Measurements from ENCODE around the gene LCP1. TPM values are rescaled to one million over a fixed set of nuclear protein-coding genes. Genes with fewer than 3 reads are reported as not detected.
"Not testable (repeated sequence)": the region's sequence is repeated elsewhere in the genome, so short reads cannot be mapped to it uniquely, and the experiment has no call there.

The LCP1 gene
- total RNA-seq (2021) (6.2 and 9.1 TPM in 2 replicates), Bru-seq, nascent RNA (percentile 52 among the genes with signal in this experiment), BruChase-seq, experiment 1, labeled RNA remaining after a 2-hour chase (percentile 38 among the genes with signal in this experiment), BruChase-seq, experiment 2, labeled RNA remaining after a 6-hour chase (percentile 47 among the genes with signal in this experiment)
- long read RNA-seq, transcript LCP1-201 (16 exons, 3,787 nt) = major isoform, 10 of 18 reads
- long read RNA-seq, partial matches to known transcripts = 3 of 18 reads
- long read RNA-seq, other reads (novel, unspliced or antisense) = 5 of 18 reads

GRCh38 chr13:46181840-46182490, at the start of gene LCP1:
Gene LCP1 (minus strand): TSS chr13:46182177. CDS start chr13:46159662, 22,515 bp downstream.
- no peak for DNase-seq (ENCODE audit: low spot score)
- CTCF ChIA-PET = no interaction called here
- POLR2A ChIA-PET (ENCODE audit: low non-redundant PET) = no interaction called here
- H3K4me3 ChIP-seq (ENCODE audit: low read depth, low read length, poor library complexity, severe bottlenecking) = no peak within 1 kb of the TSS
- H3K27ac ChIP-seq (ENCODE audit: low read depth, low read length, poor library complexity, severe bottlenecking) = no peak within 1 kb of the TSS
- H3K27me3 ChIP-seq (replicated peaks; ENCODE audit: insufficient read depth, low read depth, low read length, poor library complexity) = no peaks in the 10 kb centered on the region
- H3K36me3 ChIP-seq (ENCODE audit: insufficient read depth, low read length, poor library complexity, severe bottlenecking) = no peaks in the 10 kb centered on the region
- intact Hi-C loops (cut with micrococcal nuclease; ENCODE audit: unreplicated experiment) = no loop called here
- TF ChIP-seq CTCF (conservative IDR thresholded peaks at IDR 0.05; ENCODE audit: low read depth, low read length) (no peak), EZH2 (IDR thresholded peaks at IDR 0.05; ENCODE audit: borderline replicate concordance, low read depth, low read length, poor library complexity, severe bottlenecking) (no peak)
- H3K9me3 ChIP-seq (ENCODE audit: low read depth, low read length, poor library complexity, severe bottlenecking) = no peaks in the 10 kb centered on the region
- peaks cover 25% of the 10 kb centered on the region for H3K4me1 ChIP-seq (ENCODE audit: insufficient read depth, low read length, poor library complexity, severe bottlenecking)
- BruUV-seq (replicated peaks) = no TSS peak

- no TSS peak for BruUV-seq (replicated peaks)
- H3K36me3 ChIP-seq (ENCODE audit: insufficient read depth, low read length, poor library complexity, severe bottlenecking) = no peaks in the 10 kb centered on the region
- no peaks in the 10 kb centered on the region for H3K27me3 ChIP-seq (replicated peaks; ENCODE audit: insufficient read depth, low read depth, low read length, poor library complexity)
- H3K4me3 ChIP-seq (ENCODE audit: low read depth, low read length, poor library complexity, severe bottlenecking) = no peak overlapping the region
- no peaks in the 10 kb centered on the region for H3K4me1 ChIP-seq (ENCODE audit: insufficient read depth, low read length, poor library complexity, severe bottlenecking)
- no peak overlapping the region for H3K27ac ChIP-seq (ENCODE audit: low read depth, low read length, poor library complexity, severe bottlenecking)
- no peak for DNase-seq (ENCODE audit: low spot score)
- ChIA-PET POLR2A (ENCODE audit: low non-redundant PET) (no interaction called here), CTCF (no interaction called here)
- no peak for TF ChIP-seq CTCF (conservative IDR thresholded peaks at IDR 0.05; ENCODE audit: low read depth, low read length)
- intact Hi-C loops (cut with micrococcal nuclease; ENCODE audit: unreplicated experiment) = no loop called here
- no peaks in the 10 kb centered on the region for H3K9me3 ChIP-seq (ENCODE audit: low read depth, low read length, poor library complexity, severe bottlenecking)
These were observed 47.3 kb upstream of the LCP1 start for GRCh38 chr13:46229251-46229650.

- H3K27me3 ChIP-seq (replicated peaks; ENCODE audit: insufficient read depth, low read depth, low read length, poor library complexity); H3K36me3 ChIP-seq (ENCODE audit: insufficient read depth, low read length, poor library complexity, severe bottlenecking); H3K4me1 ChIP-seq (ENCODE audit: insufficient read depth, low read length, poor library complexity, severe bottlenecking); H3K4me3 ChIP-seq (ENCODE audit: low read depth, low read length, poor library complexity, severe bottlenecking); intact Hi-C loops (cut with micrococcal nuclease; ENCODE audit: unreplicated experiment); POLR2A ChIA-PET (ENCODE audit: low non-redundant PET); H3K9me3 ChIP-seq (ENCODE audit: low read depth, low read length, poor library complexity, severe bottlenecking); CTCF ChIA-PET; H3K27ac ChIP-seq (ENCODE audit: low read depth, low read length, poor library complexity, severe bottlenecking); BruUV-seq (replicated peaks): not testable (repeated sequence)
- peak; percentile 22 for DNase-seq (ENCODE audit: low spot score)
These were observed 38.3 kb upstream of the LCP1 start for GRCh38 chr13:46220234-46220633.

- H3K9me3 ChIP-seq (ENCODE audit: low read depth, low read length, poor library complexity, severe bottlenecking); POLR2A ChIA-PET (ENCODE audit: low non-redundant PET); H3K27ac ChIP-seq (ENCODE audit: low read depth, low read length, poor library complexity, severe bottlenecking); H3K4me1 ChIP-seq (ENCODE audit: insufficient read depth, low read length, poor library complexity, severe bottlenecking); BruUV-seq (replicated peaks); CTCF ChIA-PET; intact Hi-C loops (cut with micrococcal nuclease; ENCODE audit: unreplicated experiment); H3K27me3 ChIP-seq (replicated peaks; ENCODE audit: insufficient read depth, low read depth, low read length, poor library complexity); H3K36me3 ChIP-seq (ENCODE audit: insufficient read depth, low read length, poor library complexity, severe bottlenecking); H3K4me3 ChIP-seq (ENCODE audit: low read depth, low read length, poor library complexity, severe bottlenecking); DNase-seq (ENCODE audit: low spot score): not testable (repeated sequence)
These were observed 32.8 kb upstream of the LCP1 start for GRCh38 chr13:46214741-46215140.

All from A673 (cell line).